HG02678 (cell line): Measurements from ENCODE around the gene LRMDA.

Source experiments
- ATAC-seq: cut with Tn5 transposase; IDR thresholded peaks from one replicate; pipeline ENCODE4 v1.9.1; 2021; ENCODE audit warnings: mild to moderate bottlenecking, moderate library complexity; ENCODE audit not compliant: unreplicated experiment

LRMDA gene

GRCh38 chr10:75803121-75803520, 371.7 kb downstream of the LRMDA start:
- ATAC-seq = no peak

GRCh38 chr10:75803816-75804552, 372.6 kb downstream of the LRMDA start:
- ATAC-seq = no peak

- no peak for ATAC-seq
Measured at GRCh38 chr10:75806186-75806585, 374.8 kb downstream of the LRMDA start.

GRCh38 chr10:75807456-75807855, 376.0 kb downstream of the LRMDA start:
- ATAC-seq = no peak

- ATAC-seq = no peak
Measured at GRCh38 chr10:75809003-75809402, 377.6 kb downstream of the LRMDA start.

- no peak for ATAC-seq
Measured at GRCh38 chr10:75814014-75814413, 382.6 kb downstream of the LRMDA start.

- no peak for ATAC-seq
Measured at GRCh38 chr10:75815066-75815465, 383.6 kb downstream of the LRMDA start.

GRCh38 chr10:75817198-75817597, 385.8 kb downstream of the LRMDA start:
- ATAC-seq = no peak

- ATAC-seq = no peak
Measured at GRCh38 chr10:75818552-75818951, 387.1 kb downstream of the LRMDA start.

GRCh38 chr10:75825235-75825634, 393.8 kb downstream of the LRMDA start:
- ATAC-seq = no peak

- ATAC-seq = no peak
Measured at GRCh38 chr10:75825661-75826060, 394.2 kb downstream of the LRMDA start.

GRCh38 chr10:75826846-75827245, 395.4 kb downstream of the LRMDA start:
- no peak for ATAC-seq

- no peak for ATAC-seq
Measured at GRCh38 chr10:75827587-75828021, 396.2 kb downstream of the LRMDA start.

GRCh38 chr10:75828413-75828812, 397.0 kb downstream of the LRMDA start:
- ATAC-seq = no peak

GRCh38 chr10:75836064-75836463, 404.6 kb downstream of the LRMDA start:
- no peak for ATAC-seq

- ATAC-seq = no peak
Measured at GRCh38 chr10:75838486-75838885, 407.1 kb downstream of the LRMDA start.

GRCh38 chr10:75839020-75839419, 407.6 kb downstream of the LRMDA start:
- no peak for ATAC-seq

GRCh38 chr10:75841266-75841665, 409.8 kb downstream of the LRMDA start:
- no peak for ATAC-seq

GRCh38 chr10:75845176-75845947, 413.9 kb downstream of the LRMDA start:
- no peak for ATAC-seq

GRCh38 chr10:75847477-75847876, 416.1 kb downstream of the LRMDA start:
- ATAC-seq = no peak

- ATAC-seq = no peak
Measured at GRCh38 chr10:75851580-75852345, 420.3 kb downstream of the LRMDA start.
